Measurements from ENCODE around the gene MGAT5B.

GRCh38 chr17:76903631-76904030, 35.4 kb downstream of the MGAT5B start:
- TF ChIP-seq ZNF76 (CRISPR knock-in tag; IDR thresholded peaks at IDR 0.05; ENCODE audit: borderline replicate concordance) (no peak), USF2 (CRISPR knock-in tag; IDR thresholded peaks at IDR 0.05) (no peak), CTCF (IDR thresholded peaks at IDR 0.05 in 2 of 3, conservative IDR thresholded peaks at IDR 0.05 in 1 of 3; ENCODE audit: insufficient read depth in 2 of 3, low read depth in 1 of 3, low read length in 3 of 3) (no peak), POLR2A (conservative IDR thresholded peaks at IDR 0.05) (no peak), ZBTB40 (IDR thresholded peaks at IDR 0.05) (no peak), ZBTB40 (CRISPR knock-in tag; IDR thresholded peaks at IDR 0.05) (no peak), ZBTB26 (CRISPR knock-in tag; IDR thresholded peaks at IDR 0.05) (no peak), CHD4 (IDR thresholded peaks at IDR 0.05; ENCODE audit: insufficient read depth, insufficient replicate concordance, low read depth, low read length, poor library complexity, severe bottlenecking) (no peak), ZFP30 (CRISPR knock-in tag; IDR thresholded peaks at IDR 0.05; ENCODE audit: borderline replicate concordance) (no peak), ATF1 (CRISPR knock-in tag; IDR thresholded peaks at IDR 0.05) (no peak), ATF1 (tag; IDR thresholded peaks at IDR 0.05) (no peak), FOXJ3 (CRISPR knock-in tag; IDR thresholded peaks at IDR 0.05) (no peak), ZSCAN29 (IDR thresholded peaks at IDR 0.05) (no peak)
